Measurements from ENCODE around the gene TWIST2.

TWIST2 gene

DNA sequence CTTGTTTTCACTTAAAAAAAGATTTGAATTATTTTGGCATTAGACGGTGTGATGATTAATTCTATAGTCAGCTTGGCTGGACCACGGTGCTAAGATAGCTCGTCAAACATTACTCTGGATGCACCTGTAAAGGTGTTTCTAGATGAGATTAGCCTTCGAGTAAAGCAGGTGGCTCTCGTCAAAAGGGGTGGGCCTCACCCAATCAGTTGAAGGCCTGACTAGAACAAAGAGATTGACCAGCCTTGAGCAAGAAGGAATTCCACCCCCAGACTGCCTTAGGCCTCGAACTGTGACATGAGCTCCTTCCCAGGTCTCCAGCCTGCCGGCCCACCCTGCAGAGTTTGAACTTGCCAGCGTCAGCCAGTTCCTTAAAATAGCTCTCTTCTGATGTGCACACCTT, 73.4 kb downstream of the TWIST2 start:
- Histone ChIP-seq H3K79me2 (ENCODE audit: insufficient read depth, low read length) (no peaks in the 10 kb centered on the region), H4K20me1 (ENCODE audit: insufficient read depth, low read length) (no peaks in the 10 kb centered on the region), H3K27me3 (ENCODE audit: insufficient read depth, low read length) (no peaks in the 10 kb centered on the region), H3K4me2 (ENCODE audit: low read length) (no peak overlapping the region), H3K4me3 (ENCODE audit: low read depth, low read length, poor library complexity, severe bottlenecking) (no peak overlapping the region), H3K9me2 (ENCODE audit: low read depth, low read length) (no peaks in the 10 kb centered on the region), H2AFZ (ENCODE audit: low read length) (no peak overlapping the region), H3K36me3 (ENCODE audit: insufficient read depth, low read length) (no peaks in the 10 kb centered on the region), H3F3A (ENCODE audit: insufficient read depth, low read length) (no peaks in the 10 kb centered on the region), H3K27ac (ENCODE audit: low read depth, low read length, poor library complexity, severe bottlenecking) (no peak overlapping the region), H3K9ac (ENCODE audit: low read length) (no peak overlapping the region), H3K9me3 (ENCODE audit: low read length) (no peaks in the 10 kb centered on the region), H3K4me1 (ENCODE audit: insufficient read depth, low read length, severe bottlenecking) (no peaks in the 10 kb centered on the region)
- TF ChIP-seq, protein P1, sequence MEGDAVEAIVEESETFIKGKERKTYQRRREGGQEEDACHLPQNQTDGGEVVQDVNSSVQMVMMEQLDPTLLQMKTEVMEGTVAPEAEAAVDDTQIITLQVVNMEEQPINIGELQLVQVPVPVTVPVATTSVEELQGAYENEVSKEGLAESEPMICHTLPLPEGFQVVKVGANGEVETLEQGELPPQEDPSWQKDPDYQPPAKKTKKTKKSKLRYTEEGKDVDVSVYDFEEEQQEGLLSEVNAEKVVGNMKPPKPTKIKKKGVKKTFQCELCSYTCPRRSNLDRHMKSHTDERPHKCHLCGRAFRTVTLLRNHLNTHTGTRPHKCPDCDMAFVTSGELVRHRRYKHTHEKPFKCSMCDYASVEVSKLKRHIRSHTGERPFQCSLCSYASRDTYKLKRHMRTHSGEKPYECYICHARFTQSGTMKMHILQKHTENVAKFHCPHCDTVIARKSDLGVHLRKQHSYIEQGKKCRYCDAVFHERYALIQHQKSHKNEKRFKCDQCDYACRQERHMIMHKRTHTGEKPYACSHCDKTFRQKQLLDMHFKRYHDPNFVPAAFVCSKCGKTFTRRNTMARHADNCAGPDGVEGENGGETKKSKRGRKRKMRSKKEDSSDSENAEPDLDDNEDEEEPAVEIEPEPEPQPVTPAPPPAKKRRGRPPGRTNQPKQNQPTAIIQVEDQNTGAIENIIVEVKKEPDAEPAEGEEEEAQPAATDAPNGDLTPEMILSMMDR (IDR thresholded peaks at IDR 0.05; ENCODE audit: low read length), result no peak
- TF ChIP-seq EZH2 (IDR thresholded peaks at IDR 0.05; ENCODE audit: borderline replicate concordance, low read length), result no peak

DNA sequence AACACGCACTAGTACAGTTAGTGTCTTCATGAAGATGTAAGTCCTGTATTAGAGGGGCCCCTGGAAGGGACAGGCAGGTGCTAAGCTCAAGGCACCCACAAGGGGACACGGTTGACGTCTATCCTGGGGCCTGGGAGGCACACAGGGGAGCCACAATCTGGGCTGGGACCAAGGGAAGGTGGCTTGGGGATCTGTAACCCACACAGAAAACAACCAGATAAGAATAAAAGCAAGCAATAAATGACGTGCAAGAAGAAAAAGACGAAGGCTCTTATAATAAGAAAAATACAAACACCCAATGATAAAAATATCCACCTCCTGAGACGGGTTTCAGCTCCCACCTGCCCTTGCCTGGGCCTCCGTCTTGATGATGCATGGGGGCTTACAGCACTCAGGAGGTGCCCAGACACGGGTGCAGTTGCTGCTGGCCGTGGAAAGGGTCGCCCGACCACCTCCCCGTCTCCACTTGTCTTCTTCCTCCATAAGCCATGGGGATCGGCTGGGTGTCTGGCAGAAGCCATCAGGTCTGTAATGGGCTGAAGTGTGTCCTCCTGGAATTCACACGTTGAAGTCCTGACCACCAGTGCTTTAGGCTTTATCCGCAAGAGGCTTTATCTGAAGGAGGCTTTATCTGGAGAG, 73.9 kb downstream of the TWIST2 start:
- no peak overlapping the region for H3K4me3 ChIP-seq (ENCODE audit: low read depth, low read length, poor library complexity, severe bottlenecking)
- no peaks in the 10 kb centered on the region for H3K9me3 ChIP-seq (ENCODE audit: low read length)
- no peak overlapping the region for H3K9ac ChIP-seq (ENCODE audit: low read length)
- H3K27me3 ChIP-seq (ENCODE audit: insufficient read depth, low read length), result no peaks in the 10 kb centered on the region
- H3K27ac ChIP-seq (ENCODE audit: low read depth, low read length, poor library complexity, severe bottlenecking), result no peak overlapping the region
- H2AFZ ChIP-seq (ENCODE audit: low read length), result no peak overlapping the region
- no peaks in the 10 kb centered on the region for H3K9me2 ChIP-seq (ENCODE audit: low read depth, low read length)
- no peaks in the 10 kb centered on the region for H3K79me2 ChIP-seq (ENCODE audit: insufficient read depth, low read length)
- H4K20me1 ChIP-seq (ENCODE audit: insufficient read depth, low read length), result no peaks in the 10 kb centered on the region
- no peaks in the 10 kb centered on the region for H3F3A ChIP-seq (ENCODE audit: insufficient read depth, low read length)
- no peak overlapping the region for H3K4me2 ChIP-seq (ENCODE audit: low read length)
- H3K4me1 ChIP-seq (ENCODE audit: insufficient read depth, low read length, severe bottlenecking), result no peaks in the 10 kb centered on the region
- no peaks in the 10 kb centered on the region for H3K36me3 ChIP-seq (ENCODE audit: insufficient read depth, low read length)
- TF ChIP-seq EZH2 (IDR thresholded peaks at IDR 0.05; ENCODE audit: borderline replicate concordance, low read length), result no peak
- TF ChIP-seq, protein P1 (IDR thresholded peaks at IDR 0.05; ENCODE audit: low read length), result no peak

DNA sequence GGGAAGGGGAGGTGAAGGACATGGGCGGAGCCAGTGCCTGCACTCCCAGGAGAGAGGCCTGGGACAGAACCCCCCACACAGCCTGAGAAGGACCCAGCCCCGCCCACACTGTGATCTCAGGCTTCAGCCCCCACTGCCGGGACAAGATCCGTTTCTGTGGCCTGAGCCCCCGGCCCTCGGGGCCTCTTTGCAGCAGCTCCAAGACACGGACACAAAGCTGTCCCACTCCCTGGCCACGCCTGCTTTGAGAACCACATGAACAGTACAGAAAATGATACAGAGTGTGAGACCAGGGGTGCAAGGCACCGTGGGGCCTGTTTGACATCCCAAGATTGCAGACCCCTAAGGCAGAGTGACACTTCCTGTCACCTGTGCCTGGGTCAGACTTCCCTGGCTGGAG, 74.5 kb downstream of the TWIST2 start:
- no peaks in the 10 kb centered on the region for H3K4me1 ChIP-seq (ENCODE audit: insufficient read depth, low read length, severe bottlenecking)
- no peaks in the 10 kb centered on the region for H3F3A ChIP-seq (ENCODE audit: insufficient read depth, low read length)
- no peaks in the 10 kb centered on the region for H3K9me2 ChIP-seq (ENCODE audit: low read depth, low read length)
- H3K36me3 ChIP-seq (ENCODE audit: insufficient read depth, low read length), result no peaks in the 10 kb centered on the region
- H2AFZ ChIP-seq (ENCODE audit: low read length), result no peak overlapping the region
- H3K4me2 ChIP-seq (ENCODE audit: low read length), result no peak overlapping the region
- no peaks in the 10 kb centered on the region for H3K9me3 ChIP-seq (ENCODE audit: low read length)
- H4K20me1 ChIP-seq (ENCODE audit: insufficient read depth, low read length), result no peaks in the 10 kb centered on the region
- no peaks in the 10 kb centered on the region for H3K79me2 ChIP-seq (ENCODE audit: insufficient read depth, low read length)
- H3K27ac ChIP-seq (ENCODE audit: low read depth, low read length, poor library complexity, severe bottlenecking), result no peak overlapping the region
- H3K4me3 ChIP-seq (ENCODE audit: low read depth, low read length, poor library complexity, severe bottlenecking), result no peak overlapping the region
- no peak overlapping the region for H3K9ac ChIP-seq (ENCODE audit: low read length)
- no peaks in the 10 kb centered on the region for H3K27me3 ChIP-seq (ENCODE audit: insufficient read depth, low read length)
- TF ChIP-seq, protein P1 (IDR thresholded peaks at IDR 0.05; ENCODE audit: low read length), result no peak
- TF ChIP-seq EZH2 (IDR thresholded peaks at IDR 0.05; ENCODE audit: borderline replicate concordance, low read length), result no peak

All from OCI-LY1 (cell line).